GM21723 (cell line): ENCODE data around the gene CDC25A.

ENCODE experiments used
- ATAC-seq: cut with Tn5 transposase; IDR thresholded peaks from one replicate; pipeline ENCODE4 v1.9.1; 2021; ENCODE audit warnings: mild to moderate bottlenecking, moderate library complexity; ENCODE audit not compliant: unreplicated experiment

CDC25A gene

GRCh38 chr3:48196611-48197010 lies 8.4 kb upstream of the CDC25A start:
- ATAC-seq, result no peak

GRCh38 chr3:48194446-48195071 lies 6.3 kb upstream of the CDC25A start:
- ATAC-seq, result no peak

GRCh38 chr3:48190911-48191310 lies 2.7 kb upstream of the CDC25A start:
- ATAC-seq, result no peak

GRCh38 chr3:48189321-48189720 lies 1.1 kb upstream of the CDC25A start:
- no peak for ATAC-seq

GRCh38 chr3:48187579-48188265 lies 495 bp downstream of the CDC25A start:
- ATAC-seq, result peak; percentile 31

GRCh38 chr3:48187301-48187578 lies 977 bp downstream of the CDC25A start:
- ATAC-seq, result no peak

- no peak for ATAC-seq
Measured at GRCh38 chr3:48186631-48187300, 1.5 kb downstream of the CDC25A start.

- no peak for ATAC-seq
Measured at GRCh38 chr3:48185129-48185528, 3.1 kb downstream of the CDC25A start.

GRCh38 chr3:48184299-48184698 lies 3.9 kb downstream of the CDC25A start:
- no peak for ATAC-seq

GRCh38 chr3:48180531-48181253 lies 7.5 kb downstream of the CDC25A start:
- no peak for ATAC-seq

GRCh38 chr3:48180021-48180420 lies 8.2 kb downstream of the CDC25A start:
- ATAC-seq, result no peak

- ATAC-seq, result no peak
Measured at GRCh38 chr3:48178072-48178471, 10.1 kb downstream of the CDC25A start.

GRCh38 chr3:48157950-48158376 lies 30.3 kb downstream of the CDC25A start:
- ATAC-seq, result no peak

GRCh38 chr3:48157202-48157840 lies 30.9 kb downstream of the CDC25A start:
- no peak for ATAC-seq

GRCh38 chr3:48156163-48156562 lies 32.1 kb downstream of the CDC25A start:
- ATAC-seq, result no peak

- no peak for ATAC-seq
Measured at GRCh38 chr3:48155122-48155521, 33.1 kb downstream of the CDC25A start.

- ATAC-seq, result no peak
Measured at GRCh38 chr3:48151807-48152427, 36.3 kb downstream of the CDC25A start.

- peak; percentile 68 for ATAC-seq
Measured at GRCh38 chr3:48151058-48151806, 37.0 kb downstream of the CDC25A start.

GRCh38 chr3:48143992-48144391 lies 44.2 kb downstream of the CDC25A start:
- no peak for ATAC-seq

- no peak for ATAC-seq
Measured at GRCh38 chr3:48143567-48143966, 44.6 kb downstream of the CDC25A start.
